ENCODE measurements around the gene ADGRL3. TPM values are rescaled to one million over a fixed set of nuclear protein-coding genes. Genes with fewer than 3 reads are reported as not detected.

ADGRL3 gene
- total RNA-seq, 1 donor from 2014 or later = 31.3 TPM

GRCh38 chr4:61828960-61829359 lies 628.8 kb downstream of the ADGRL3 start:
- DNase-seq (ENCODE audit: low read depth) = no peak
- no peak overlapping the region for H3K27ac Mint-ChIP-seq (ENCODE audit: unreplicated experiment)

GRCh38 chr4:61831987-61832386 lies 631.9 kb downstream of the ADGRL3 start:
- no peaks in the 10 kb centered on the region for H3K9me3 Mint-ChIP-seq (ENCODE audit: unreplicated experiment)
- no peak overlapping the region for H3K4me3 Mint-ChIP-seq (ENCODE audit: unreplicated experiment)
- FAIRE-seq (no peak), DNase-seq (ENCODE audit: low read depth) (no peak)
- Histone ChIP-seq H4K20me1 (ENCODE audit: insufficient read depth, low read length) (no peaks in the 10 kb centered on the region), H3K4me2 (ENCODE audit: low read length) (no peak overlapping the region), H3K27me3 (ENCODE audit: insufficient read depth, low read length) (no peaks in the 10 kb centered on the region), H2AFZ (ENCODE audit: low read depth, low read length) (no peak overlapping the region), H3K9me3 (ENCODE audit: insufficient read depth, low read depth, low read length) (no peaks in the 10 kb centered on the region), H3K9ac (ENCODE audit: low read length) (no peak overlapping the region), H3K4me3 (ENCODE audit: insufficient read depth, low read depth, low read length) (no peak overlapping the region), H3K4me1 (ENCODE audit: insufficient read depth, low read length) (no peaks in the 10 kb centered on the region), H3K79me2 (ENCODE audit: insufficient read depth, low read length) (no peaks in the 10 kb centered on the region), H3K27ac (ENCODE audit: low read depth, low read length) (no peak overlapping the region), H3K36me3 (ENCODE audit: insufficient read depth, low read length) (no peaks in the 10 kb centered on the region)
- H3K27me3 Mint-ChIP-seq (ENCODE audit: low read depth, unreplicated experiment) = no peaks in the 10 kb centered on the region
- H3K27ac Mint-ChIP-seq (ENCODE audit: unreplicated experiment) = no peak overlapping the region
- H3K36me3 Mint-ChIP-seq (ENCODE audit: low read depth, unreplicated experiment) = no peaks in the 10 kb centered on the region
- TF ChIP-seq CTCF (IDR thresholded peaks at IDR 0.05; ENCODE audit: insufficient read depth, low read depth, low read length) = no peak
- no peak for TF ChIP-seq EZH2 (IDR thresholded peaks at IDR 0.05; ENCODE audit: insufficient read depth, low read length)
- H3K4me1 Mint-ChIP-seq (ENCODE audit: low read depth, unreplicated experiment) = no peaks in the 10 kb centered on the region

More at GRCh38 chr4:61828960-61829359, 628.8 kb downstream of the ADGRL3 start:
- Histone ChIP-seq H3K9ac (ENCODE audit: low read length) (no peak overlapping the region), H3K4me2 (ENCODE audit: low read length) (no peak overlapping the region), H3K36me3 (ENCODE audit: insufficient read depth, low read length) (no peaks in the 10 kb centered on the region), H3K4me1 (ENCODE audit: insufficient read depth, low read length) (no peaks in the 10 kb centered on the region), H3K9me3 (ENCODE audit: insufficient read depth, low read depth, low read length) (no peaks in the 10 kb centered on the region), H2AFZ (ENCODE audit: low read depth, low read length) (no peak overlapping the region), H3K79me2 (ENCODE audit: insufficient read depth, low read length) (no peaks in the 10 kb centered on the region), H3K4me3 (ENCODE audit: insufficient read depth, low read depth, low read length) (no peak overlapping the region), H4K20me1 (ENCODE audit: insufficient read depth, low read length) (no peaks in the 10 kb centered on the region), H3K27ac (ENCODE audit: low read depth, low read length) (no peak overlapping the region), H3K27me3 (ENCODE audit: insufficient read depth, low read length) (no peaks in the 10 kb centered on the region)
- Mint-ChIP-seq H3K4me1 (ENCODE audit: low read depth, unreplicated experiment) (no peaks in the 10 kb centered on the region), H3K9me3 (ENCODE audit: unreplicated experiment) (no peaks in the 10 kb centered on the region), H3K36me3 (ENCODE audit: low read depth, unreplicated experiment) (no peaks in the 10 kb centered on the region), H3K4me3 (ENCODE audit: unreplicated experiment) (no peak overlapping the region), H3K27me3 (ENCODE audit: low read depth, unreplicated experiment) (no peaks in the 10 kb centered on the region)
- TF ChIP-seq EZH2 (IDR thresholded peaks at IDR 0.05; ENCODE audit: insufficient read depth, low read length) (no peak), CTCF (IDR thresholded peaks at IDR 0.05; ENCODE audit: insufficient read depth, low read depth, low read length) (no peak)
- FAIRE-seq = no peak

GRCh38 chr4:61837395-61837794 lies 637.3 kb downstream of the ADGRL3 start:
- H3K4me1 Mint-ChIP-seq (ENCODE audit: low read depth, unreplicated experiment) = no peaks in the 10 kb centered on the region

More at GRCh38 chr4:61837395-61837794, 637.3 kb downstream of the ADGRL3 start:
- no peak overlapping the region for H2AFZ ChIP-seq (ENCODE audit: low read depth, low read length)
- no peaks in the 10 kb centered on the region for H3K9me3 ChIP-seq (ENCODE audit: insufficient read depth, low read depth, low read length)
- no peak overlapping the region for H3K9ac ChIP-seq (ENCODE audit: low read length)
- TF ChIP-seq EZH2 (IDR thresholded peaks at IDR 0.05; ENCODE audit: insufficient read depth, low read length) = no peak
- no peak for TF ChIP-seq CTCF (IDR thresholded peaks at IDR 0.05; ENCODE audit: insufficient read depth, low read depth, low read length)
- H3K4me3 Mint-ChIP-seq (ENCODE audit: unreplicated experiment) = no peak overlapping the region
- no peaks in the 10 kb centered on the region for H3K27me3 Mint-ChIP-seq (ENCODE audit: low read depth, unreplicated experiment)
- H3K36me3 Mint-ChIP-seq (ENCODE audit: low read depth, unreplicated experiment) = no peaks in the 10 kb centered on the region
- no peak overlapping the region for H3K27ac ChIP-seq (ENCODE audit: low read depth, low read length)
- no peak overlapping the region for H3K27ac Mint-ChIP-seq (ENCODE audit: unreplicated experiment)
- no peak for FAIRE-seq
- no peaks in the 10 kb centered on the region for H3K9me3 Mint-ChIP-seq (ENCODE audit: unreplicated experiment)
- no peaks in the 10 kb centered on the region for H4K20me1 ChIP-seq (ENCODE audit: insufficient read depth, low read length)
- H3K4me1 ChIP-seq (ENCODE audit: insufficient read depth, low read length) = no peaks in the 10 kb centered on the region
- H3K4me3 ChIP-seq (ENCODE audit: insufficient read depth, low read depth, low read length) = no peak overlapping the region
- no peaks in the 10 kb centered on the region for H3K36me3 ChIP-seq (ENCODE audit: insufficient read depth, low read length)
- no peaks in the 10 kb centered on the region for H3K27me3 ChIP-seq (ENCODE audit: insufficient read depth, low read length)
- H3K79me2 ChIP-seq (ENCODE audit: insufficient read depth, low read length) = no peaks in the 10 kb centered on the region
- DNase-seq (ENCODE audit: low read depth) = no peak
- H3K4me2 ChIP-seq (ENCODE audit: low read length) = no peak overlapping the region
